Stimulated activated CD4-positive, alpha-beta T cell treated with anti-CD3 and anti-CD28 coated beads, Interleukin-15, amount 100 ng/mL, for 48 hours (primary cell): ENCODE data around the gene POPDC2.

Experiments
- DNase-seq, 2 donors: peaks; one replicate each; pipeline ENCODE4 v3.0.0-alpha.2; 2020; ENCODE audit warnings: low read depth in 2 of 2

Gene POPDC2

DNA sequence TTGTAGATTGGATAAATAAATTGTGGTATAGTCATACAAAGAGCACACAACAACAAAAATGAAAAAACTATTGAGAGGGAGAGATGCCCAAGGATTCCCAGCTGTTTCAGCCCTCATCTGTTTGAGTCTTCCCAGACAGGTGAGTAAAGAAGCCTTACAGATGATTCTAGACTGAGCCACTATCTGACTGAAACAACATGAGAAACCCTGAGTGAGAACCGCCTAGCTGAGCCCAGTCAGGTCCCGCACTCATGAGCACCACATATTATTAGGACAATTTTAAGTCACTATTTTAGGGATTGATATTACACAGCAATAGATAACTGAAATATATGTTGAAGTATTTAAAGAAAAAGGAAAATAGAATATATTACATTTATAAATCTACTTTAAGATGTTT, 19.0 kb downstream of the POPDC2 start:
- DNase-seq, result no peak

DNA sequence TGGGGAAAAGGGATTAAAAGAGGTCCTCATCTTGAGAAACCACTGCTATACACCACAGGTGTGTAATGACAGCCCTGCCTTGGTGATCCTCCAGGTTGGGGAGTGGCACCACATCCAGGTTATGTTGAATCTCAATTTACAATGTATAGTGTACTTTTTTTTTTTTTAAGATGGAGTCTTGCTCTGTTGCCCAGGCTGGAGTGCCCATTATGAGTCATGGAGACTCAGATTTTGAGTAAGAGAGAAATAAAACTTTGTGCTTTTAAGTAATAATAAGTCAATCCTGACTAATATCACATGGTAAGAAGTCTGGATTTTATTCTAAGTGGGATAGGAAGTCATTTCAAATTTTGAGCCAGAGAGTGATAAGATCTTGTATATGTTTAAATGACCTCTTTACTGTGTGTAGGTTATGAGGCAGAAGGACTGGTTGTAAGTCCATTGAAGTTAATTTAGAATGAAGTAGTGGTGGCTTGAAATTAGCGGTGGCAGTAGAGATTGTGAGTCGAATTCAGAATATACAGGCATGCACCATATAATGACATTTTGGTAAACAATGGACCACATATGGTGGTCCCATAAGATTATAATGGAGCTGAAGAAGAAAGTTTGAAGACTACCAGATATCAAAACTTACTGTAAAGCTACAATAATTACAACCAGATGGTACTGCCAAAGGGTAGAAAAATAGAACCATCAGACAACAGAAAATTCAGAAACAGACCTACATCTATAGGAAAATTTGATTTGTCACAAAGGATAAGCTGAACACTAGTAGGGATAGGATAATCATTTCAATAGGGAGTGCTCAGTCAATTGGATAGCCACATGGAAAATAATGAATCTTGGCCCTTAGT, 20.7 kb downstream of the POPDC2 start:
- DNase-seq, result no peak

- no peak for DNase-seq
Observed at GRCh38 chr3:119637679-119638477, 22.5 kb downstream of the POPDC2 start.

GRCh38 chr3:119636891-119637611, 23.3 kb downstream of the POPDC2 start:
- no peak for DNase-seq

- no peak for DNase-seq
Observed at GRCh38 chr3:119636249-119636648, 24.1 kb downstream of the POPDC2 start.

- no peak for DNase-seq
Observed at GRCh38 chr3:119635719-119636118, 24.7 kb downstream of the POPDC2 start.

DNA sequence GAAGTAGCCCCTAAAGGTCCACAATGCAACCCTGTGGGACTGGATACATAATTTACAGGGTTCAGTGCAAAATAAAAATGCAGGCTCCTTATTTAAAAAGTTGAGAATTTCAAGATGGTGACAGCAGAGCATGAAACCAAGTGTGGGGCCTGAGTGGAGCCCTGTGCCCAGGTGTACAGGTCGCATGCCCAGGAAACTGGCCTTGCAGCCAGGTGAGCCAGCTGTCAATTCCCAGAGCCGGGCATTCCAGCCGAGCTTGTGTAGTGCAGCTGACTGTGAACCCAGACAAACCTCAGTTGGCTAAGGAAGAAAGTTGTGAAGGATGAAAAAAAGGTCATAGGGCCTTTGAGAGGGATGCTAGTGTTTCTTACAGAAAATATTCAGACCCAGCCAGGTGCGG, 27.6 kb downstream of the POPDC2 start:
- DNase-seq, result no peak

GRCh38 chr3:119632216-119632615, 28.2 kb downstream of the POPDC2 start:
- no peak for DNase-seq

GRCh38 chr3:119631516-119631915, 28.9 kb downstream of the POPDC2 start:
- no peak for DNase-seq

DNA sequence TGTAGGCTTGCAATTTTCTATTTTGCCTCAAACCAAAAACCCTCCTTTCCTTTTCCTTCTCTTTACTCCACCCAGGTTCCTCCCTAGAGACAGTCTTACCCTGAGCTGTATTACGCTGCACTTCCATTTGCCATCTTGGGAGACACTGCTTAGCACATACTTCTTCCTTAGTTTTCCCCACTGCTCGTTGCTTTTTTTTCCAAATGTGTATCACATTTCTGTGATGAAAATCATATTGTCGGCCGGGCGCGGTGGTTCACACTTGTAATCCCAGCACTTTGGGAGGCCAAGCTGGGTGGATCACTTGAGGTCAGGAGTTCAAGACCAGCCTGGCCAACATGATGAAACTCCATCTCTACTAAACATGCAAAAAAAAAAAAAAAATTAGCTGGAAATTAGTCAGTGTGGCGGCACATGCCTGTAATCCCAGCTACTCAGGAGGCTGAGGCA, 29.5 kb downstream of the POPDC2 start:
- no peak for DNase-seq

- no peak for DNase-seq
Observed at GRCh38 chr3:119630128-119630879, 30.1 kb downstream of the POPDC2 start.

DNA sequence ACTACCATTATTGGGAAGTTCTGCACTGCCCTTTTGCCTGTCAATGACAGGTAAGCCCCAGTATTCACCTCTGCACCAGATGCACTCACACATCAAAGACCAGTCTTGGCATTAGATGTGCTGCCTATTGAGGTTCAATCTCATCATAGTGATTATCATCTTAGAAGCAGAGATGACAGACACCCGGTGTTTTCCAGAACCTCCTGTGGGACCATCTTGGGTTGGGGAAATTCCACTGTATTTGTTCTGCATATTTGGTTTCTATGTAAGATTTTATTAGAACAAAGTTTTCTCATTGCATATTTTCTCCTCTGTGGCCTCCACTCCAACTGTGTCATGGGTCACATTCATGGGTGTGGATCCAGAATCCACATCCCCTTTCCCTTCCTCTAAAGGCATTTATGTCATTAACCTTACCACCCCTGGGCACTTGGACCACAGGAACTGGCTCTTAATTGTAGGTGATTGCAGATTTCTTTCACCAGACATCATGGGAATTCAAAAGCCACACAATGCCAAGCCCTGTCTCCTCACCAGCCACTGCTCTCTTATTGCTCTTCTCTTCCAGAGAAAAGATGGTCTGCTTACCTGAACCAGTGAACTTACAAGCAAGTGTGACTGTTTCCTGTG, 31.5 kb downstream of the POPDC2 start:
- no peak for DNase-seq

DNA sequence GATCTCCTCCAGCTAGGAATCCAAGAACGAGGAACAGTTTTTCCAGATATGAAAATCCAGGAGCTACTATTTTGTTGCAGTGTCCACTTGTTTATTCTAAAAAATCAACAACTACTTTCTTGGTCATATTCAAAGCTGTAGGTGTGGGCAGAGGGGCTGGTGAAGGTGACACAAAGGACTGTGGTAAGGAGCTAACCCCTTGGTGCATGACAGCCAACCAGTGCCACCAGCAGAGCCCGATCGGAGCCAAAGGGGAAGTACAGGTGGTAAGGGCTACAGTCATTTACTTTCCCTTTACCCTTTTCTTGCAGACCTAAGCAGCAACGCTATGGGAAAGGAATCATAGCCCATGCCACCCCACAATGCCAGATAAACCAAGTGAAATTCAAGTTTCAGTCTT, 32.0 kb downstream of the POPDC2 start:
- DNase-seq, result no peak

- DNase-seq, result no peak
Observed at GRCh38 chr3:119627461-119627860, 32.9 kb downstream of the POPDC2 start.

DNA sequence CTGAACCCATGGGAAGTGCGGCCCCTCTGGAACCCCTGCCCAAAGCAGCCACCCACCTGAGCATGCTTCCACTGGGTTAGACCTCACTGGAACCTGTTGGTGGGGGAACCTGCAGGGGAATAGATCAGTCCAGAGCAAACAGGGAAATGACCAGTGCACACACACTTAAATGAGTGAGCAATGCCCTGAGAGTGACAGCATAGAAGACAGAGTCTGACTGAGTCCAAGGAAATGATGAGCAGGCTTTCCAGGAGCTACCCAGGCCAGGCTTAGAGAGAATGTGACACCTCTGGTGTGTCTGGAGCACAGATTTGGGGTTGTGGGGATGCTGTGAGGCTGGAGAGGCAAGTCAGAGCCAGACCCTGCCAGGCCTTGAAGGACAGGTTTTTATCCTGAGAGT, 34.2 kb downstream of the POPDC2 start:
- no peak for DNase-seq

DNA sequence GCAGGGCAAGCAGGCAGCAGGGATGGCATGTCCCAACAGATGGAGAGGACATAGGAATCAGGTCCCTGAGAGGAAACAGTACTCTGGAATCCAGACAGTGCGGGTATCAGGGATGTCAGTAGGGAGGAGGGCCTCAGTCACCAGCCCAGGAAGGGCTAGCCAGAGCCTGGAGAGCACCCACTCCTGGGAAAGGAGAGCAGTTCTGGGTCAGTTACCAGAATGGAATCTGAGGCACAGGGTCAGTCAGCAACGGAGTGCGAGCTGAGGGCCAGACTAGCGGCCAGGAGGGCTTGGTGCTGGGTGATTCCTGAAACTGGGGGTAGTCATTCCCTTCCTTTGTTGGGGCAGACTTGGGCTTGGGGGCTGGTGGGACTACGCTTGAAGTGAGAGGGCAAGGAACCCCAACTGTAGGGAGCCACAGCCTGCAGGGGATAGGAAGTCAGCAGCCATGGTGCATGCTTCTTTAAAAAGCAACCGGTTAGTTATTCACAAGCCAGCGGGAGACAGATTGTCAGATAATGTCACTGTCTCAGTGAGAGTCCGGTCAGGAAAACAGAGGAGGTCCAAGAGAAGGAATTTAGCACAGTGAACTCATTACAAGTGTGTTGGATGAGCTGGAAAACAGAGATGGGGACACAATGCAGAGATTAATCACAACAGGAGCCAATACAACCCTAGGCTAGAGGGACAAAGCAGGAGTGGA, 34.8 kb downstream of the POPDC2 start:
- DNase-seq, result no peak

DNA sequence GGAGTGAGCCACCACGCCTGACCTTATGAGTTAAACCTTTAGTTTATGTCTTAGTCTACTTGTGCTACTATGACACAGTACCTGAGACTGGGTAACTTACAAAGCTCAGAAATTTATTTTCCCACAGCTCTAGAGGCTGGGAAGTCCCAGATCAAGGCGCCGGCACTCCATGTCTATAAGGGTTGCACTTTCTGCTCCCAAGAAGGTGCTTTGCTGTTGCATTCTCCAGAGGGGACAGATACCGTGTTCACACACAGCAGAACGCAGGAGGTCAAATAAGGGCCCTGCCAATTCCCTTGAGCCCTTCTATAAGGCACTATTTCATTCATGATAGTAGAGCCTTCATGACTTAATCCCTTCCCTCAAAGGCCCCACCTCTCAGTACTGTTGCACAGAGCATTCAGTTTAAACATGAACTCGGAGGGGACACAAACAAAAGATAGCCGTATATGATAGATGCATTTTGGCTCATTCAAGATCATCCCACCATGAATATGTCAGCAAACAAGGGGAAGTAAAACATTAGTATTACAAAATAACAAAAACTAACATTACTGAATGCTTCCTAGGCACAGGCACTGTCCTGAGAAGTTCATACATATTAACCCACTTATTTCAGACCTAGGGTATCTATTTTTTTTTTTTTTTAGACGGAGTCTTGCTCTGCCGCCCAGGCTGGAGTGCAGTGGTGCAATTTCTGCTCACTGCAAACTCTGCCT, 36.2 kb downstream of the POPDC2 start:
- no peak for DNase-seq

- DNase-seq, result no peak
Observed at GRCh38 chr3:119620899-119621298, 39.5 kb downstream of the POPDC2 start.

GRCh38 chr3:119619094-119619493, 41.3 kb downstream of the POPDC2 start:
- no peak for DNase-seq

GRCh38 chr3:119616056-119616455, 44.3 kb downstream of the POPDC2 start:
- no peak for DNase-seq
